ENCODE results near the gene EGFL7.

DNA sequence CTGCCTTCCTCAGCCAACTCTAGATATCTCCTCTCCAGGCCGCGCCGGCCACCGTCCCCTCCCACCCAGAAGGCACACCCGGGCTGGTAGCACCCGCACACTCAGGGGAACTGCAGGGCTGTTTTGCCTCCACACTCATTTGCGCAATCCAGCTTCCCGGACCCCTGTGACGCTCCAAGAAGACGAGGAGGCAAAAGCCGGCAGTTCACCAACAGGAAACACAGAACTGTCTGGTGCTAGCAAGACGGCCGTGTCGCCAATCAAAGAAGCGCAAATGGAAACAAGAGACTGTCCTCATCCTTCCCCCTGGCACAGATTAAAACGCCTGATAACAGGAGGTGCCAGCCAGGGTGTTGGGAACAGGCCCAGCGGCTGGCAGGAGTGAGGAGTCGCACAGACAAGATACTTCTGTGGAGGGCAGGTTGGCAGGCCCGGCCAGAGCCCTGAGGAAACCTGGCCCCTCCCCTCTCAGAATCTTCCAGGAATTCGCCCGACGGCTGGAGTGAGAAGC, 16.8 kb downstream of the EGFL7 start:
- TF ChIP-seq POLR2A (IDR thresholded peaks at IDR 0.05) (no peak), CTCF (IDR thresholded peaks at IDR 0.05) (no peak), POLR2AphosphoS5 (IDR thresholded peaks at IDR 0.05) (no peak), EP300 (IDR thresholded peaks at IDR 0.05) (no peak)

All from sigmoid colon (tissue), 4 donors.